Mammary epithelial cell (primary cell): ENCODE measurements around the gene FBXO24.

ENCODE experiments used
- CTCF ChIP-seq, 2 donors: IDR thresholded peaks in 1 of 2; conservative IDR thresholded peaks in 1 of 2; 2 replicates each; pipeline ENCODE4 v1.5.1; 2011 to 2012; ENCODE audit warnings: inconsistent platforms in 2 of 2, low read length in 2 of 2, mild to moderate bottlenecking in 2 of 2, control low read depth in 1 of 2, low read depth in 1 of 2; ENCODE audit not compliant: insufficient read depth in 1 of 2; ENCODE audit errors: extremely low read depth in 1 of 2
- EZH2 ChIP-seq: IDR thresholded peaks from 2 replicates; pipeline ENCODE4 v1.6.1; 2012; ENCODE audit warnings: low read length, inconsistent platforms, borderline replicate concordance

- TF ChIP-seq CTCF (conservative IDR thresholded peaks at IDR 0.05 in 1 of 2, IDR thresholded peaks at IDR 0.05 in 1 of 2; ENCODE audit: extremely low read depth in 1 of 2, insufficient read depth in 1 of 2, low read depth in 1 of 2, low read length in 2 of 2): no peak
- no peak for TF ChIP-seq EZH2
Measured at GRCh38 chr7:100621554-100621953, 35.4 kb downstream of the FBXO24 start.
